AG09319 (cell line): ENCODE results near the gene TULP4.
A peak's percentile ranks its signal among the peaks of the same experiment; 100 is the strongest.

Experiments
- DNase-seq: peaks from one replicate; pipeline ENCODE4 v3.0.0-alpha.2; 2010; ENCODE audit warnings: low read depth; ENCODE audit errors: extremely low read depth
- TF ChIP-seq, protein P1 (sequence below): IDR thresholded peaks from 2 replicates; pipeline ENCODE4 v1.5.1; 2011; ENCODE audit warnings: low read depth, mild to moderate bottlenecking, inconsistent platforms, low read length, moderate library complexity

Gene TULP4

DNA sequence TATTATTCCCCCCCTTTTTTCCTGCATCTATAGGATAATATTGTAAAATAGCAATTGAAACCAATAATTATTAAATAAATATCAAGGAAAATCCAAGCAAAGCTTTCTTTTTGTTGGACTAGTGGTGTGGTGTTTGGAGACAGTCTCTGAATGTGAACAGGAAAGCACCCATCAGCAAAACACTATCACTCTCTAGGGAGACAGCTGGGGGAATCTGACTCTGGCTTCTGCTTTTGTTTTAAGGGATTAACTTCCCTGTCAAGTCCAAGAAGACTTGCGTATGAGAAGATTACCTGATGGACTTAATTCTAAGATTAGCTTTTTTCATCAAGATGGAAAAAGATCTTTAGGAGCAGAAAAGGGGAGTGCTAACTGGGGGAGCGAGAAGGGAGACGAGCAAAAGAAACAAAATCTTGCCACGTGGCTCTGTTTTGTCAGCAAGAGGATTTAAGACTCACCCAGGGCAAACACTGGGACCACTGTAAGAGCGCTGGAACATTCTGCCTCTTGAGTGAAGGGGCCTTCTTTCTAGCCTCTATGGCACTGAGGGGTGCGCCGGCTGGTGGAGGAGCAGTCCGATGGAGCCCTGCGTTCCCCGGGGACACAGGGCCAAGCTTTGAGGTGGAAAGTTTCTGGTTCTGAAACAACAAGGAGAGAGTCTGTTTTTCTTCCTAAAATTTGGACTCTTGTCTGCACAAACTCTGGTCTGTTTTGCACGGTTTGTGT, 570 bp downstream of the TULP4 start:
- DNase-seq: no peak
- TF ChIP-seq, protein P1, sequence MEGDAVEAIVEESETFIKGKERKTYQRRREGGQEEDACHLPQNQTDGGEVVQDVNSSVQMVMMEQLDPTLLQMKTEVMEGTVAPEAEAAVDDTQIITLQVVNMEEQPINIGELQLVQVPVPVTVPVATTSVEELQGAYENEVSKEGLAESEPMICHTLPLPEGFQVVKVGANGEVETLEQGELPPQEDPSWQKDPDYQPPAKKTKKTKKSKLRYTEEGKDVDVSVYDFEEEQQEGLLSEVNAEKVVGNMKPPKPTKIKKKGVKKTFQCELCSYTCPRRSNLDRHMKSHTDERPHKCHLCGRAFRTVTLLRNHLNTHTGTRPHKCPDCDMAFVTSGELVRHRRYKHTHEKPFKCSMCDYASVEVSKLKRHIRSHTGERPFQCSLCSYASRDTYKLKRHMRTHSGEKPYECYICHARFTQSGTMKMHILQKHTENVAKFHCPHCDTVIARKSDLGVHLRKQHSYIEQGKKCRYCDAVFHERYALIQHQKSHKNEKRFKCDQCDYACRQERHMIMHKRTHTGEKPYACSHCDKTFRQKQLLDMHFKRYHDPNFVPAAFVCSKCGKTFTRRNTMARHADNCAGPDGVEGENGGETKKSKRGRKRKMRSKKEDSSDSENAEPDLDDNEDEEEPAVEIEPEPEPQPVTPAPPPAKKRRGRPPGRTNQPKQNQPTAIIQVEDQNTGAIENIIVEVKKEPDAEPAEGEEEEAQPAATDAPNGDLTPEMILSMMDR: no peak

DNA sequence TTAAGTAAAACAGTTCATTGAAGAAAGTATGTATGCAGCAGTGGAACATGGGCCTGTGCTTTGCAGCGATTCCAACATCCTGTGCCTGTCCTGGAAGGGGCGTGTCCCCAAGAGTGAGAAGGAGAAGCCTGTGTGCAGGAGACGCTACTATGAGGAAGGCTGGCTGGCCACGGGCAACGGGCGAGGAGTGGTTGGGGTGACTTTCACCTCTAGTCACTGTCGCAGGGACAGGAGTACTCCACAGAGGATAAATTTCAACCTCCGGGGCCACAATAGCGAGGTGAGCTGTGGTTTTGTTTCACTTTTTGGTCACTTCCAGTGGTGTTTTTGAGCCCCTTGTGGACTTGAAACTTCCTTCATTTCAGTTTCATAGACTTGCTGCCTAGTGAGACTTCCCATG, 1.7 kb downstream of the TULP4 start:
- DNase-seq: no peak
- TF ChIP-seq, protein P1: no peak

DNA sequence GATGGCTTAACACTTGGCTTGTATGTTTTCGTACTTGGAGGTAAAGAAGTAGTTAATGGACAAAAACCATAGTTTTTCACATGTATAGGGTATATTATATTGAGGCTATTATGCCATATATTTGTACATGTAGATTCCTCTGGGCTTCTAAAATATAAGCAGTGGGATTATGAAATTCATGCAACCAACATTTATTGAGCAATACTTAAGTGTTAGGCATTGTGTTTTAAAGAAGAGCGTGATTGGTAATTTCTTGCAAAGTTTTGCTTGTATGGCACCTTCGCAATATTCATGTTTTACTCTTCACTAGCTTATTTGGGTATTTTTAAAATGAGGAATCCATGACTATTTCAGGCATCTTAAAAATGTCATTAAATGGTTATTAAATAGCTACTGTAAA, 2.5 kb downstream of the TULP4 start:
- TF ChIP-seq, protein P1: no peak
- DNase-seq: no peak

DNA sequence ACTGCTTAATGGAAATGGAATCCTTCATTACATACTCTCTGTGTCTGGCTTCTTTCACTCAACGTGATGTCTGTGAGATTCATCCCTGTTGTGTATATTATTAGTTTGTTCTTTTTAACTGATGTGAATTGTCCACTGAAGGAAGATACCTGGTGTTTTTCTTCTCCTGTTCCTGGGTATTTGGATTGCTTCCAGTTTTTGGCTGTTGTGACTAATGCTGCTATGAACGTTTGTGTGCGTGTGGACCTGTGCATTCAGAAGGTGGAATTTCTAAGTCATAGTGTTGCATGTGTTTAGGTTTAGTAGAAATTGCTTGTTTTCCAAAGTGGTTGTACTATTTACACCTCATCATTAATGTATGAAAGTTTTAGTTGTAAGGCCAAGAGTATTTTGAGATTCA, 3.8 kb downstream of the TULP4 start:
- no peak for DNase-seq

DNA sequence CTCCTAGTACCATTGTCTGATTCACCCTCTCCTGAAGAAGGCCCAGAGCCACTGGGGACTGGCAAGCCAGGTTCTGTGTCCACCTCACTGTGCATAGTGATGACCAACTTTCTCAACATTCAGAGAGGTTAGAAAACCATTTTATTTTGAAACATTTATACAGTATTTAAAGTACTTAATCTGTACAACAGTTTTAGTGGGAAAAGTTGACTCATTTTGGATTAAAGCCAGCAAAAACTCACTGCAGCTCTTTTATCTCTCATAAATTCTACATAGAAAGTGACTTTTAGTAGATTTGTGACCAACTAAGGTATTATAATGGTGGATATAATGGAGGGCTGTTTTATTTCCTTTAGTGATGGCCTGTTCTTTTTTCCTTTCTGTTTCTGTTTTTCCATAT, 9.7 kb downstream of the TULP4 start:
- no peak for DNase-seq
- TF ChIP-seq, protein P1: no peak

More for the DNA sequence above, 3.8 kb downstream of the TULP4 start:
- TF ChIP-seq, protein P1: no peak

DNA sequence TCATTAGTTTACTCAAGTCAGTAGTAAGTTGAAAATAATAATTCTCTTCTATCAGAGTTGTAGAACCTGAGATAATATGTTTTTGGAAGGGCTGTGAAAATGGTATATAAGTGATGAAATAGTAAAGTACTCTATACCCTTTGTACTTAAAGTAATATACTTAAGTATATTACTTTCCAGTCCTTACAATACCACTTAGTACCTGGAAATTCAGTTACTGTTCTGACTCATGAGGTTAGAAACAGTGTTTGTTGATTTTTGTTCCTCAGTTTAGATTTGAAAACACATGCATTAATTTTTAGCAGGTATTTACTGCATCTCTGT, 10.1 kb downstream of the TULP4 start:
- TF ChIP-seq, protein P1: no peak
- no peak for DNase-seq

DNA sequence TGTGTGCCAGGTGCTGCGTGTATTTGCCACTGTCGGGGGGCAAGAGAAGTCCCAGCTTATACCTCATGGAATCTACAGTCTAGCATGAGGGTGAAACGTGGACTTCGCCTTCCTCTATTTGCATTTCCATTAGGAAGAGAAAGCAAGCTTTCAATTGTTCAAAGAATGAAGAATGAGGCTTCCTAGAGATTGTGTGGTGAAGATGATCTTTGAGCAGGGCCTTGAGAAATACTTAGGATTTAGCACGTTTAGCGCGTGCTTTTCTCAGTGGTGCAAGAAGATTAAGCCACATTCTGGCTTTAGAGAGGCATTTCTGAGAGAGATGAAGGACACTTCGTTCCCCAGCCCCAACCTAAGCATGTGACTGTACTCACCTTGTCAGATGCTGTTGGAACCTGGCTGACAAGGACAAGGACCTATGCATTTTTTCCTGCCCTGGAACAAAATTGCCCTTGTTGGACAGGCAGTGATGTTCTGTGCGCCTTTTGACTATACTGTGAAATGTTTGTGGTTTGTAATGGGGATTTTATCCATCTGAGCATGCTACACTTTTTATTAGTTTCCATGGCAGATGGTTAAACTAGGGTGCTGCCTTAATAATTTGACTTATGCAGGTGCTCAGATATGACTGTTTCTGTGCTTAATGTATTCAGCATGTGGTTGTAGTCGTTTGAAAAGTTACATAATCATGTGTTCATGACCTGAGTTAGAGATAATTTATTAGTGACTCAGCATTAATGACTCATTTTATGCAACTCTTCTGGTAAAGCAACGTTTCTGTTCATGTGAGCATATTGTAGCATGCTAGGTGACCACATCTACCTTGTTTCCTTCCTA, 10.7 kb downstream of the TULP4 start:
- TF ChIP-seq, protein P1: no peak
- DNase-seq: peak; percentile 16
